ENCODE results near the gene STUB1.
A peak's percentile ranks its signal among the peaks of the same experiment; 100 is the strongest.

Gene STUB1

DNA sequence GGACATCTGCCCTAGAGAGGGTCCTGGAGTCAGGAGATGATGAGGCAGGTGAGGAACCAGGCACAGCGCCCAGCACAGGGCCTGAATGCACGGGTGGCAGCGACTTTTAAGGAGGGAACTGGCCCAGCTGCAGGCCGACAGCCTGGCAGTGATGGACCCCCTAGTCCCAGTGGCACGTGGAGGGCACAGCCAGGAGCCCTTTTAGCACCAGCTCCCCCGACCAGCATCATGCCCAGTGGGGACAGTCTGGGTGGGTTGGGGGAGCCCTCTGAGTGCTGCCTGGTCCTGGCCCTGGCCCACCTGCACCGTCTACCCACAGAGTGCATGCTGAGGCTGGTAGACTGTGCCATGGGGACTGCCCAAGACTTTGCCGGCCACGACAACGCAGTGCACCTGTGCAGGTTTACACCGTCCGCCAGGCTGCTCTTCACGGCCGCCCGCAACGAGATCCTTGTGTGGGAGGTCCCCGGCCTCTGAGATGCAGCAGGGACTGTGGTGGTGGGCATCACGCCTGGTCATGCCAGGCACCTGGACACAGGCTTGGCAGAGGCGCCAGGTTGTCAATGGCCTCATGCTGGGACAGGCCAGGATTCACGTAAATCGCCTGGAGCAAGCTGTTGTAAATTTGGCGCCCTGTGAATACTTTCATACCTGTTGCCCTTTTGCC lies 13.0 kb upstream of the STUB1 start:
- DNase-seq (ENCODE audit: low spot score): no peak

GRCh38 chr16:667780-668518 lies 12.3 kb upstream of the STUB1 start, which contains the start of gene RHOT2:
Gene RHOT2, plus strand, starts transcription at chr16:668132. Its CDS starts 68 bp downstream, at chr16:668200.
- DNase-seq (ENCODE audit: low spot score): peak; percentile 60

- no peak for DNase-seq (ENCODE audit: low spot score)
Observed at GRCh38 chr16:668519-669171, 11.6 kb upstream of the STUB1 start.

GRCh38 chr16:669666-670065 lies 10.5 kb upstream of the STUB1 start:
- no peak for DNase-seq (ENCODE audit: low spot score)

DNA sequence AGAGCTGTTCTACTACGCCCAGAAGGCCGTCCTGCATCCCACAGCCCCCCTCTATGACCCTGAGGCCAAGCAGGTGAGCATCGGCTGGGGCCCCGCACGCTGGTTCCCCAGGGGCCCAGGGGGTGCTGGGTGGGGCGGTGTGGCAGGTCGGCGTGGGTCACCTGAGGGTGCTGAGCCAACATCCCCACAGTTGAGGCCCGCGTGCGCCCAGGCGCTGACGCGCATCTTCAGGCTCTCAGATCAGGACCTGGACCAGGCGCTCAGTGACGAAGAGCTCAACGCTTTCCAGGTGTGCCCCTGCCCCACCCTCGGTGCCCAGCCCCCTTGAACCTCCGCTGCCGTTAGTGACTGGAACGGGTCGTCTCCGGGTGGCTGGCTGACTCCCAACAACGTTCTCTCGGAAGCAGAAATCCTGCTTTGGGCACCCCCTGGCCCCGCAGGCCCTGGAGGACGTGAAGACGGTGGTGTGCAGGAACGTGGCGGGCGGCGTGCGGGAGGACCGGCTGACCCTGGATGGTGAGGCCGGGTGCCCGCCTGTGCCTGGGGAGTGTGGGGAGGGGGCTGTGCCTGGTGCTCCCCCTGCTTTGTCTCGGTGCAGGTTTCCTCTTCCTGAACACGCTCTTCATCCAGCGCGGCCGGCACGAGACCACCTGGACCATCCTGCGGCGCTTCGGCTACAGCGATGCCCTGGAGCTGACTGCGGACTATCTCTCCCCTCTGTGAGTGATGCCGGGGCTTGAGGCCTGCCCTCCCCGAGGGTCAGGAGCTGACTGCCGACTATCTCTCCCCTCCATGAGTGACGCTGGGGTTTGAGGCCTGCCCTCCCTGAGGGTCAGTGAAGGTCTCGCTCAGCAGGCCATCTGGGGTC lies 9.5 kb upstream of the STUB1 start:
- no peak for DNase-seq (ENCODE audit: low spot score)

- DNase-seq (ENCODE audit: low spot score): no peak
Observed at GRCh38 chr16:671353-672131, 8.7 kb upstream of the STUB1 start.

DNA sequence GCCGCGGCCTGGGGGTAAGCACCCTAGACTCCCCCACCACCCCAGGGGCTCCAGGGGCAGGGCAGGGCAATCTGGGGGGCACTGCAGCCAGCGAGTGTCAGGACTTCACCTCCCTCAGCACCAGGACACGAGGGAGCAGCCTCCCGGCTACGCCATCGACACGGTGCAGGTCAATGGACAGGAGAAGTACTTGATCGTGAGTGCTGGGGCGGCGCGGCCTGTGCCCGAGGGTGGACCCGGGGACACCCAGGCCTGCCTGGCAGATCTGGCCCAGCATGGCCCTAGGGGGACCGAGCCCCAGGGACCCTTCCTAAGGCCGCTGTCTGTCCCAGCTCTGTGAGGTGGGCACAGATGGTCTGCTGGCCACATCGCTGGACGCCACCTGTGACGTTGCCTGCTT lies 7.8 kb upstream of the STUB1 start:
- no peak for DNase-seq (ENCODE audit: low spot score)

DNA sequence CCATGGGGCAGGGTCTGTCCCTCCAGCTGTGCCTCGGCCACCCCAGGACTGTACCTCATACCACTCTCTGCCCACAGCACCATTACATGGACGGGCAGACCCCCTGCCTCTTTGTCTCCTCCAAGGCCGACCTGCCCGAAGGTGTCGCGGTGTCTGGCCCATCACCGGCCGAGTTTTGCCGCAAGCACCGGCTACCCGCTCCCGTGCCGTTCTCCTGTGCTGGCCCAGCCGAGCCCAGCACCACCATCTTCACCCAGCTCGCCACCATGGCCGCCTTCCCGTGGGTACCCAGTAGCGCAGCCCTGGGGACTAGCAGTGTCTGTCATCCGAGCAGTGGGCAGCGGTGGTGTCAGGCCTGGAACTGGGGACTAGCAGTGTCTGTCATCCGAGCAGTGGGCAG lies 7.4 kb upstream of the STUB1 start:
- DNase-seq (ENCODE audit: low spot score): no peak

DNA sequence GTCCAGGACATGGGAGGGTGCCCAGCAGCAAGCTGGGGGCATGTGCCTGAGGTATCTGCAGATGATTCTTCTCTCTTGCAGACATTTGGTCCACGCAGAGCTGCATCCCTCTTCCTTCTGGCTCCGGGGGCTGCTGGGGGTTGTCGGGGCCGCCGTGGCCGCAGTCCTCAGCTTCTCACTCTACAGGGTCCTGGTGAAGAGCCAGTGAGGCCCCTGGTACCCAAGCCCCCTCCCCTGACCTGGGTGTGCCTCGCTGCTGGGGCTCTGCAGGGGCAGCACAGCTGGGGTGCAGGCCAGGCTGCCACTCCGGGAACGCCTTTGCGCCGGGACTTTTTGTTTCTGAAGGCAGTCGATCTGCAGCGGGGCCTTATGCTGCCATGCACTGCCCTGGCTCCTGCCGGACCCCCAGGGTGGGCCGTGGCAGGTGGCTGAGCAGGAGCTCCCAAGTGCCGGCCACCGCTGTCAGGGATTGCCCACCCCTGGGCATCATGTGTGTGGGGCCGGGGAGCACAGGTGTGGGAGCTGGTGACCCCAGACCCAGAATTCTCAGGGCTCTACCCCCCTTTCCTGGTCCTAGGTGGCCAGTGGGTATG lies 6.7 kb upstream of the STUB1 start:
- no peak for DNase-seq (ENCODE audit: low spot score)

DNA sequence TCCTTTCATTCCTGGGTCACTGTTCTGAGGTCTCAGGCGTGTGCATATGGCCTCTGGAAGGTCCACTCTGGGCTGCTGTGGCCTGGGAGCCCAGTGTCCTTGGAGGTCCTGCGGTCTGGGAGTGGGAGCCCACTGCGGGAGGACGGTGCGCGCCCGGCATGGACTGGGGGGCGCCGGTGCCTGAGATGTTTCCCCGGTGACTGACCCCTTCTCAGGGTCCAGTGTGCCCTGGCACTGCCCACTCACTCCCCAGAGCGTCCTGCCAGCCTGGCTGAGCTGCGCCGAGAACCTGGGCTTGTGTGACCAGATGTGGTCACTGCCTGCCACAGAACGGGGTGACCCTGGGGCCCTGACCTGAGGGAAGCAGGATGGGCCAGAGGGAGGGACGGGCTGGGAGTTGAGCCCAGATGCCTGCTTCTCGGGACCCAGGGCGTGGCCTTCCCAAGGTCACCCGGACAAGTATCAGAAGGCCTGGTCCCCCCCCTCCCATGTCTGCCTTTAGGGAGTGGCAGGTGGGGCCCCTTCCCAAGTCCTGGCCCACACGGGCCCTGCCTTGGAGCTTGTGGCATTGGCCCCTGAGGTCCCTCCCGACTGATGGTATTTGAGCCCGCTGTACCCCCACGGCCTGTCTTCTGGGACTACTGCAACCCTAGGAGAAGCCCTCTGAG lies 5.9 kb upstream of the STUB1 start:
- no peak for DNase-seq (ENCODE audit: low spot score)

DNA sequence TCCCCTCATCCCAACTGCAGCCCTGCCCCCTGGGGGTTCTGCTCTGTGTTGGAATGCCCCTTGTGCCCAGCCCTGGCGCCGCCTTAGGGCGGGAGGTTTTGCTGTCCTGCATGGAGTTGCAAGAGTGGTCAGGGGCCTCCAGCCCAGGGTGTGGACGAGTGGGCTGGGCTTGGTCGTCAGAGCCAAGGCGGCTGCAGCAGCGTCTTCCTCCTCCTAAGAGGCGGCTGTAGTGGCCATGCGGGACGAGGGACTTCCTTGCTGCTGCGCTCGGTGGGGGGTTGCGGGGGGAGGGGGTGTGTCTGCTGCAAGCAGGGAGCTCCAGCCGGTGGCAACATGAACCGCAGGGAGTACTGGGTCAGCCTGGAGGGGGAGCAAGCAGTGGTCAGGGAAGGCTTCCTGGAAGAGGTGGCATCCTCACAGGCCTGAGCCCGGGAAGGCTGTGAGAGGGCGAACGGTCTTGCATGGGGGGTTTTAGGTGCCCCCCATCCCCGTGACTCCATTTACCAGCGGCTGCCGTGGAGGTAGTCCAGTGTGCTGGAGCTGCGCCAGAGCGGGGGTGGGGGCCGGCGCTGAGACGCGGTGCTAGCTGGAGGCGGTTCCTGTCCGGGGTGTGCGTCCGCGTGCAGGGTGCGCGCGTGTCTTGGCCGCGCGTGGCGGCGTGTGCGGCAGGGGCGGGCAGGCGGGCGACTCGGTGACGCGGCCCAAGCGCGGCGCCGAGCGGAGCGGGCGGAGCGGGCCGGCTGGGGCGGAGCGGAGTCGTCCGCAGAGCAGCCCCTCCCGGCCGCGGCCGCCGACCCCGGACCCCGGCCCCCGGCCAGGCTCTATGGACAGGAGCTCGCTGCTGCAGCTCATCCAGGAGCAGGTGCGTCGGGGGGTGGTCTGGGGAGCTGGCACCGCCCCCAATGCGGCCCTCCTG lies 5.0 kb upstream of the STUB1 start, which contains the start of gene RHBDL1:
TSS of gene RHBDL1 (plus strand) at position 704 of the 916 bp plus-strand sequence. CDS start at position 824, 120 bp downstream.
- DNase-seq (ENCODE audit: low spot score): no peak

DNA sequence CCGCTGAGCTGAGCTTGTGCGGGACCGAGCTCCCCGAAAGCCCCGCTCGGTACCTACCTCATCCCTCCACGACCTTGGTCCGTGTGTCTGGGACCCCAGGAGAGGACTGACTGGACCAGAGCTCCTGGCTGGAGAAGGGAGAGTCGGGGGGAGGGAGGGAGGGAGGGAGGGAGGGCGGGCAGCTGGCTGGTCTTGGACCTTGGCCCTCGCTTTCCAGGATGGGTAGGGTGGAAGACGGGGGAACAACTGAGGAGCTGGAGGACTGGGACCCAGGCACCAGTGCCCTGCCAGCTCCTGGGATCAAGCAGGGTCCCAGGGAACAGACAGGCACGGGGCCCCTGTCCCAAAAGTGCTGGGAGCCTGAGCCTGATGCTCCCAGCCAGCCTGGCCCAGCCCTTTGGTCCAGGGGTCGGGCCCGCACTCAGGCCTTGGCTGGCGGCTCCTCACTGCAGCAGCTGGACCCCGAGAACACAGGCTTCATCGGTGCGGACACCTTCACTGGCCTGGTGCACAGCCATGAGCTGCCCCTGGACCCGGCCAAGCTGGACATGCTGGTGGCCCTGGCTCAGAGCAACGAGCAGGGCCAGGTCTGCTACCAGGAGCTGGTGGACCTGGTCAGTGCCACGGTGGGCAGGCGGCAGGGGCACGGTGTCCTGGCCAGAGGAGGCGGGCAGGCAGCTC lies 4.2 kb upstream of the STUB1 start:
- no peak for DNase-seq (ENCODE audit: low spot score)

GRCh38 chr16:676565-676902 lies 3.7 kb upstream of the STUB1 start:
- DNase-seq (ENCODE audit: low spot score): no peak

GRCh38 chr16:676913-677312 lies 3.3 kb upstream of the STUB1 start:
- DNase-seq (ENCODE audit: low spot score): no peak

GRCh38 chr16:677316-678190 lies 2.7 kb upstream of the STUB1 start:
- DNase-seq (ENCODE audit: low spot score): no peak

DNA sequence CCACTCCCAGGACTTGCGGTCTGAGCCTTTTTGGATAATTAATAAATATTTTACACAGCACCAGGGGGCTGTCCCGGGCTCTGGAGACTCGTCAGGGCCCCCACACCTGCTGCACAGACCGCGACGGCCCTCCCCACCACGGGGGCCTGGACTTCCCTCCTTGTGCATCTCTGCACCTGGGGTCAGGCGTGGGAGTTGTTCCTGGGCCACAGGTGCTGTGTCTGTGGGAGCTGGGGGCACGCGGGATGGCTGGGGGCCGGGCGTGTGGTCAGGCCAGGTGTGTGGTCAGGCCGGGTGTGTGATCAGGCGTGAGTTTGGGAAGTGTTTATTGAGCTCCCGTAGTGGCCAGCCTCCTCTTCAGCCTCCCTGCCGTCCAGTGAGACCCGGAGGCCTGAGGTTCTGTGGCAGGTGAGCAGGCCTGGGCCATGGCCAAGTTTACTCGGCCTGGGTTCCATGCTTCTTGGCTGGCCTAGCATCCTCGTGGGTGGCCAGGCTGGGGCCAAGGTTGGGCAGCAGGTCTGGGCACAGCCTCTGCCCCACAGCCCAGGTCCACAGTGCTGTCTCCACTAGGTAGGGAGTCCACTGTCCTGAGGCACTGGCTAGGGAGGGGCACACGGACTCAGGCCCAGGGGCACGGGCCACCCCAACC lies 1.9 kb upstream of the STUB1 start:
- DNase-seq (ENCODE audit: low spot score): no peak
